Kidney (tissue), 14 donors: ENCODE data around the gene SLC43A3. TPM values are rescaled to one million over a fixed set of nuclear protein-coding genes. Genes with fewer than 3 reads are reported as not detected.

Source experiments
- DNase-seq, 5 donors: peaks; one replicate each; pipeline ENCODE4 v3.0.0-alpha.2; 2013 to 2020
- FAIRE-seq: peaks from 2 replicates; lab custom pipeline; 2012; peaks lifted over from hg19 to GRCh38; lab: Jason Lieb, UNC
- H3K27ac ChIP-seq, 2 donors: one replicate each; pipeline ENCODE4 v1.7.0; 2013; ENCODE audit warnings: low read depth in 2 of 2, low read length in 2 of 2, inconsistent platforms in 1 of 2
- H3K27me3 ChIP-seq: one replicate; pipeline ENCODE4 v1.7.1; 2013; ENCODE audit warnings: low read length, inconsistent platforms; ENCODE audit not compliant: control insufficient read depth, insufficient read depth
- H3K36me3 ChIP-seq, 3 donors: one replicate each; pipeline versions ENCODE4 v1.7.0 to v1.7.1; 2013; ENCODE audit warnings: low read length in 3 of 3, control low read depth in 1 of 3, inconsistent platforms in 1 of 3; ENCODE audit not compliant: insufficient read depth in 3 of 3, control insufficient read depth in 2 of 3
- H3K4me1 ChIP-seq, 3 donors: one replicate each; pipeline versions ENCODE4 v1.7.0 to v1.7.1; 2013; ENCODE audit warnings: low read length in 3 of 3, inconsistent platforms in 1 of 3, low read depth in 1 of 3; ENCODE audit not compliant: control insufficient read depth in 2 of 3, insufficient read depth in 2 of 3
- H3K4me3 ChIP-seq, 3 donors: one replicate each; pipeline versions ENCODE4 v1.7.0 to v1.8.1; 2013; ENCODE audit warnings: low read length in 3 of 3, control low read depth in 1 of 3, inconsistent platforms in 1 of 3
- H3K9ac ChIP-seq, 3 donors: one replicate each; pipeline versions ENCODE4 v1.7.0 to v1.7.1; 2013; ENCODE audit warnings: low read length in 3 of 3, control low read depth in 1 of 3, inconsistent platforms in 1 of 3
- H3K9me3 ChIP-seq, 3 donors: one replicate each; pipeline versions ENCODE4 v1.7.0 to v1.7.1; 2013; ENCODE audit warnings: low read length in 3 of 3, control low read depth in 1 of 3, inconsistent platforms in 1 of 3; ENCODE audit not compliant: control insufficient read depth in 2 of 3, insufficient read depth in 1 of 3
- CTCF ChIP-seq: IDR thresholded peaks from 3 replicates; pipeline ENCODE4 v1.5.1; 2012; ENCODE audit warnings: mild to moderate bottlenecking, moderate library complexity, borderline replicate concordance; ENCODE audit not compliant: insufficient read depth; ENCODE audit errors: extremely low read depth
- intact Hi-C: fragments of 100-400 bp; cut with DNase I; formaldehyde crosslinking; loops from one replicate; pipeline ENCODE4 v1.11.1; 2022
- polyA plus RNA-seq: library from polyadenylated mRNA; stranded (reverse); fragments of 350-450 nt; fragmentation: Illumina TruSeq; extraction: RNeasy Lipid Tissue Mini Kit (QIAGEN cat#74804); gene quantifications from one replicate; pipeline ENCODE4 v1.2.3, GENCODE V29; 2014; ENCODE audit warnings: low read depth, low replicate concordance; ENCODE audit not compliant: insufficient read depth
- total RNA-seq: library from RNA; stranded (reverse); fragmentation: NEBNext Ultra II Directional; extraction: Animal tissue kit (Norgen Biotek cat#: 25700); gene quantifications from one replicate; pipeline ENCODE4 v1.2.1, GENCODE V29; 2021
- donor health status: control.
- donor health status: control.
- donor health status: control.
- donor health status: control.
- donor health status: control.
- donor health status: DM: yes; HTN: yes; CAD: no.
- donor health status: Normal renal cell carcinoma (clear cell type).

SLC43A3 gene
- total and polyA plus RNA-seq, 2 donors from 2014 or later, result 6.0 to 39.8 TPM

GRCh38 chr11:57460758-57461749 lies 34.1 kb upstream of the SLC43A3 start:
- peak in 4 of 5 donors; percentile 38 to 81 (median 60) for DNase-seq
- H3K9ac ChIP-seq, result no peak overlapping the region
- peaks cover 0 to 19% (median 9%) of the 10 kb centered on the region in 3 donors for H3K4me1 ChIP-seq
- peak overlapping the region in 1 of 3 donors; percentile 37 for H3K4me3 ChIP-seq
- no peaks in the 10 kb centered on the region for H3K9me3 ChIP-seq
- FAIRE-seq, result no peak
- intact Hi-C loops, result no loop called here
- TF ChIP-seq CTCF, result no peak
- no peaks in the 10 kb centered on the region for H3K36me3 ChIP-seq
- no peak overlapping the region for H3K27ac ChIP-seq
- H3K27me3 ChIP-seq, result peaks cover 22% of the 10 kb centered on the region

- H3K36me3 ChIP-seq, result no peaks in the 10 kb centered on the region
- intact Hi-C loops, result no loop called here
- no peak for TF ChIP-seq CTCF
- no peak for FAIRE-seq
- peaks cover 22% of the 10 kb centered on the region for H3K27me3 ChIP-seq
- H3K27ac ChIP-seq, result no peak within 1 kb of the TSS
- peak within 1 kb of the TSS; percentile 16 to 54 (median 44) for H3K4me3 ChIP-seq
- peak; percentile 70 to 81 (median 78) for DNase-seq
- H3K9me3 ChIP-seq, result no peaks in the 10 kb centered on the region
- H3K9ac ChIP-seq, result no peak within 1 kb of the TSS
- H3K4me1 ChIP-seq, result peaks cover 0 to 19% (median 9%) of the 10 kb centered on the region in 3 donors
Observed at GRCh38 chr11:57460022-57460757, 33.3 kb upstream of the SLC43A3 start, which contains the start of gene RTN4RL2. TSS of gene RTN4RL2 (plus strand) at chr11:57460528. CDS start at chr11:57460866, 338 bp downstream.

GRCh38 chr11:57459164-57460021 lies 32.5 kb upstream of the SLC43A3 start:
- H3K27me3 ChIP-seq, result peaks cover 22% of the 10 kb centered on the region
- intact Hi-C loops, result loop anchor here (5.0 kb wide), 1 partner anchor 183 kb away; no protein-coding TSS in a partner anchor
- DNase-seq (peak in 1 of 5 donors; percentile 83), FAIRE-seq (no peak)
- no peaks in the 10 kb centered on the region for H3K9me3 ChIP-seq
- no peak for TF ChIP-seq CTCF
- H3K27ac ChIP-seq, result no peak overlapping the region
- no peaks in the 10 kb centered on the region for H3K36me3 ChIP-seq
- peak overlapping the region in 2 of 3 donors; percentile 42 to 54 for H3K4me3 ChIP-seq
- H3K4me1 ChIP-seq, result peaks cover 0 to 19% (median 9%) of the 10 kb centered on the region in 3 donors
- H3K9ac ChIP-seq, result no peak overlapping the region
